Heart right ventricle (tissue), 16 donors: ENCODE results near the gene RPGRIP1L. TPM values are rescaled to one million over a fixed set of nuclear protein-coding genes. Genes with fewer than 3 reads are reported as not detected.

Source experiments
- ATAC-seq, 8 donors: fragments of 200-7000 bp; cut with Tn5 transposase; one replicate each; pipeline ENCODE4 v1.9.1; 2020; ENCODE audit warnings: mild to moderate bottlenecking in 8 of 8, moderate library complexity in 8 of 8, moderate number of reproducible peaks in 1 of 8
- DNase-seq, 2 donors: peaks; one replicate each; pipeline ENCODE4 v3.0.0-alpha.2; 2020
- H3K27ac ChIP-seq, 10 donors: fragments of 200-600 bp; sonication (generic) in 2 of 10; one replicate each; pipeline versions ENCODE4 v1.5.0 to v1.8.0; 2020 to 2022; ENCODE audit warnings: mild to moderate bottlenecking in 3 of 10
- H3K27me3 ChIP-seq, 7 donors: fragments of 200-600 bp; one replicate each; pipeline ENCODE4 v1.8.0; 2021 to 2022; ENCODE audit warnings: mild to moderate bottlenecking in 2 of 7
- H3K36me3 ChIP-seq, 9 donors: fragments of 200-600 bp; sonication (generic) in 1 of 9; one replicate each; pipeline versions ENCODE4 v1.5.0 to v1.8.0; 2020 to 2022; ENCODE audit warnings: mild to moderate bottlenecking in 2 of 9
- H3K4me1 ChIP-seq, 9 donors: fragments of 200-600 bp; sonication (generic) in 1 of 9; one replicate each; pipeline versions ENCODE4 v1.5.0 to v1.8.0; 2020 to 2022; ENCODE audit warnings: mild to moderate bottlenecking in 4 of 9
- H3K4me3 ChIP-seq, 10 donors: fragments of 200-600 bp; sonication (generic) in 2 of 10; one replicate each; pipeline versions ENCODE4 v1.5.0 to v1.8.0; 2020 to 2022; ENCODE audit warnings: mild to moderate bottlenecking in 7 of 10, moderate library complexity in 2 of 10
- H3K9me3 ChIP-seq, 11 donors: fragments of 200-600 bp in 10 of 11; sonication (generic) in 2 of 11; one replicate each; pipeline versions ENCODE4 v1.5.0 to v1.8.0; 2013 to 2022; ENCODE audit warnings: mild to moderate bottlenecking in 2 of 11, control low read depth in 1 of 11, moderate library complexity in 1 of 11
- WGBS, 2 donors: extraction: QIAGEN DNeasy Blood & Tissue Kit; methylation state at CpG; one replicate each; pipeline ENCODE4 v1.1.7; 2013; ENCODE audit warnings: inconsistent platforms in 1 of 2; 5-methylcytosine and 5-hydroxymethylcytosine counted together
- intact Hi-C, 10 donors: fragments of 100-400 bp; cut with DNase I; formaldehyde crosslinking; loops; one replicate each; pipeline versions ENCODE4 v1.11.1 to v1.14.2; 2022
- polyA plus RNA-seq, 2 donors: library from polyadenylated mRNA; stranded (reverse); fragments of 200-250 nt; gene quantifications; one replicate each; pipeline ENCODE4 v1.2.3, GENCODE V29; 2013
- total RNA-seq, 10 donors: library from RNA; stranded (reverse); fragmentation: NEBNext Ultra II Directional in 3 of 10; extraction: Animal tissue kit (Norgen Biotek cat#: 25700) in 3 of 10; gene quantifications; one replicate each; pipeline versions ENCODE4 v1.2.1 to v1.2.4, GENCODE V29; 2021 to 2023
- TF ChIP-seq, protein P1 (sequence below), 9 donors: fragments of 200-600 bp; sonication (generic) in 2 of 9; IDR thresholded peaks; one replicate each; pipeline versions ENCODE4 v1.5.0 to v1.8.0; 2021 to 2022; ENCODE audit warnings: antibody characterized with exemption in 9 of 9, mild to moderate bottlenecking in 5 of 9, moderate library complexity in 1 of 9
- donor health status: Arrhythmogenic right ventricular cardiomyopathy.
- donor health status: ischemic (EF 13 %, LVEDD 7.1; RV severe dilation, severe dysfunction).
- donor health status: healthy with polysubstance abuse.
- donor health status: DM: no; HTN: yes; CAD: no.
- donor health status: DM: no; HTN: no; CAD: no.
- donor health status: ischemic (EF 25% LVEDD 6.9; RV normal size, moderate dysfunction).
- donor health status: ischemic (EF 25% LVEDD 5.7; RV mildly dilated, moderate dysfunction).
- donor health status: healthy.
- donor health status: DM: yes; HTN: yes; CAD: no.
- donor health status: Ischemic cardiomyopathy.
- donor health status: ischemic (EF 35%, LVEDD 5.7; RV mildly dilated, moderate dysfunction).
- donor health status: nonischemic (EF 11% LVEDD 7.7; RV severe dilation, severe dysfunction).
- donor health status: DM: yes; HTN: yes; CAD: no.
- donor health status: PGD.
- donor health status: ischemic (EF 29% LVEDD 5.4; RV normal size, mild dysfunction).
- donor health status: nonischemic (EF 23%, LVEDD 6.1; RV moderate dilation, normal function).

RPGRIP1L gene
- total and polyA plus RNA-seq, 12 donors, result 0.96 to 3.7 (median 2.4) TPM

DNA sequence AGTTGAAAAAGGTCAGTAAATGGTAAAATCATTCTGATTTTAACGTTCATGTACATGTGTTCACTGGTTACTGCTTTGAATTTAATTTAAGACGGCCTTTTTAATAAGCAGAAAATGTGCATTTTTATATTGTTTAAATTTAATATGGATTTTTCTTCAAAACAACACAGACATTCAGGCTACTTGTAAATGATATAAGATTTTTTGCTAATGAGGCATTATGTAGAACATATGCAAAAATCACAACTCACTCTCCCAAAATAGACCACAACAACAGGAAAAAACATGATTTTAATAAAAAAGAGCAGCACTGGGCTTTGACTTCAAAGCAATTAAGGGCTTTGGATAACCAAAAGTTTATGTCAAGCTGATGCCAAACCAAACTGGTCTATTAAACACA is 22.3 kb downstream of the RPGRIP1L start:
- H3K9me3 ChIP-seq, result peaks cover 0 to 8% (median 0%) of the 10 kb centered on the region in 11 donors
- TF ChIP-seq, protein P1, sequence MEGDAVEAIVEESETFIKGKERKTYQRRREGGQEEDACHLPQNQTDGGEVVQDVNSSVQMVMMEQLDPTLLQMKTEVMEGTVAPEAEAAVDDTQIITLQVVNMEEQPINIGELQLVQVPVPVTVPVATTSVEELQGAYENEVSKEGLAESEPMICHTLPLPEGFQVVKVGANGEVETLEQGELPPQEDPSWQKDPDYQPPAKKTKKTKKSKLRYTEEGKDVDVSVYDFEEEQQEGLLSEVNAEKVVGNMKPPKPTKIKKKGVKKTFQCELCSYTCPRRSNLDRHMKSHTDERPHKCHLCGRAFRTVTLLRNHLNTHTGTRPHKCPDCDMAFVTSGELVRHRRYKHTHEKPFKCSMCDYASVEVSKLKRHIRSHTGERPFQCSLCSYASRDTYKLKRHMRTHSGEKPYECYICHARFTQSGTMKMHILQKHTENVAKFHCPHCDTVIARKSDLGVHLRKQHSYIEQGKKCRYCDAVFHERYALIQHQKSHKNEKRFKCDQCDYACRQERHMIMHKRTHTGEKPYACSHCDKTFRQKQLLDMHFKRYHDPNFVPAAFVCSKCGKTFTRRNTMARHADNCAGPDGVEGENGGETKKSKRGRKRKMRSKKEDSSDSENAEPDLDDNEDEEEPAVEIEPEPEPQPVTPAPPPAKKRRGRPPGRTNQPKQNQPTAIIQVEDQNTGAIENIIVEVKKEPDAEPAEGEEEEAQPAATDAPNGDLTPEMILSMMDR (IDR thresholded peaks at IDR 0.05), result no peak
- intact Hi-C loops, result no loop called here
- no peak overlapping the region for H3K27ac ChIP-seq
- ATAC-seq (no peak), DNase-seq (no peak)
- WGBS, 2 donors, result 71 to 75% methylated on average over 2 of the region's 2 CpGs
- H3K4me3 ChIP-seq, result no peak overlapping the region
- H3K27me3 ChIP-seq, result no peaks in the 10 kb centered on the region
- no peaks in the 10 kb centered on the region for H3K4me1 ChIP-seq
- peaks cover 0 to 20% (median 0%) of the 10 kb centered on the region in 9 donors for H3K36me3 ChIP-seq

DNA sequence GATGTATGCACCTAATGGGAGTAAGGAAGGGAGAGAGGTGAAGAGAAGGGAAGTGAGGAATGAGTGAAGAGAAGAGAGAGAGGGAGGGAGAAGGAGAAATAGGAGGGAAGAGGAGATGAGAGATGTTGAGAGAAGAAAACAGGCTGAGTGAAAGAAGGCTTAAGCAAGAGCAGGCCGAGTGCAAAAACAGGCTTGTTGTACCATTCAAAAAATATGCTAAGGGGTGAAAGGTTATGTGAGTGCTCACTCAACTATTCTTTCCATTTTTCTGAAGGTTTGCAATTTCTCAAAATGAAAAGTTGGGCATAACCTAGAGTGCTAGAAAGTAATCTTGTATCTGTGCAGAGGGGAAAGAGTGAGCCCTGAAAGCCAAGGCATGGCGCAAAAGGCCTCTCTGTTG is 22.9 kb downstream of the RPGRIP1L start:
- intact Hi-C loops, result no loop called here
- H3K4me3 ChIP-seq, result no peak overlapping the region
- no peaks in the 10 kb centered on the region for H3K27me3 ChIP-seq
- TF ChIP-seq, protein P1 (IDR thresholded peaks at IDR 0.05), result no peak
- peaks cover 0 to 8% (median 0%) of the 10 kb centered on the region in 11 donors for H3K9me3 ChIP-seq
- 95 to 96% methylated on average over 2 of the region's 2 CpGs for WGBS, 2 donors
- H3K4me1 ChIP-seq, result no peaks in the 10 kb centered on the region
- no peak for ATAC-seq
- H3K27ac ChIP-seq, result no peak overlapping the region
- H3K36me3 ChIP-seq, result peaks cover 0 to 20% (median 0%) of the 10 kb centered on the region in 9 donors
- DNase-seq, result no peak

DNA sequence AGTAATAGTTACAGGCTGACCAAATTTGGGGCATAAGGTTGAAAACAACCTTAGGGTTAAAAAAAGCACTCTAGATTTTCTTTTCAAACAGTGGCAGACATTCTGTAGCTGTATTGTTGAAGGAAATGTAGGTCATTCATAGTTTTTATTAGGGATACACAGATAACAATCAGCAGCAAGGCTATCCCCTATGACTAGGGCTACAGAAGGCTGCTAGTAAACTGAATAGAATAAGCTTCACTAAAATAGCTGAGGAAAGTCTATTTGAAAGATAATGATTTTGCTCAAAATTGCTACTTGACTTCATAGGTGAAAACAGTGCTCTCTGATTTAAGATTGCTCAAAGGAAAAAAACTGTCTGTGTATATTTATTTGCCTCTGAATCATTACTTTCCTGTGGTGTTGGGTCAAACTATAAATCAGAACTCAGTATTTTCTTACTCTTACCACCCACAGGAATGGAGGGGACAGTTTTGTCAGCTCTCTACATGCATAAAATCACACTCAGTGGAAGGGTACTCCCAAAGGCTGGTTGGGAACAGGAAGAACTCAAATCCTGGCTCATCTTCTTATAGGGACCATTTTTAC is 24.8 kb downstream of the RPGRIP1L start:
- TF ChIP-seq, protein P1 (IDR thresholded peaks at IDR 0.05), result no peak
- ATAC-seq (no peak), DNase-seq (no peak)
- Histone ChIP-seq H3K36me3 (peaks cover 0 to 7% (median 0%) of the 10 kb centered on the region in 9 donors), H3K4me3 (no peak overlapping the region), H3K4me1 (no peaks in the 10 kb centered on the region), H3K9me3 (no peaks in the 10 kb centered on the region), H3K27me3 (no peaks in the 10 kb centered on the region), H3K27ac (no peak overlapping the region)
- intact Hi-C loops, result no loop called here

DNA sequence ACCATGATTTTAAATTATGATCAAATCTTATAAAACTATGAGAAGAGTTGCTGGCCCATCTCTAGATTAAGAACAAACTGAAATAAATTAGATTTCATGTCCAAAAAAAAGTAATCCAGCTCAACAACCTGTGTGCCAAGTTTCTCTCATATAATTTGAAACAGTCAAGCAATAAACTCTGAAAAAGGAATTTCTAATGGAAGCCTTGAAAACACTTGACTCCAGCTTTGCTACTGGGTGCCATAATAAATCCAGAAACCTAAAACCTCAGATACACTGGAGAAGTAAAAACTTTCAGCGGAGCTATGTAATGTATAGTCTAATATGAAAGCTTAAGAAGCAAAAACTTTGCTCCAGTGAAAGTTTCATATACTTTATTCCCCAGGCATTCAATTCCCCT is 25.5 kb downstream of the RPGRIP1L start:
- DNase-seq (no peak), ATAC-seq (no peak)
- Histone ChIP-seq H3K4me3 (no peak overlapping the region), H3K27me3 (no peaks in the 10 kb centered on the region), H3K9me3 (no peaks in the 10 kb centered on the region), H3K4me1 (no peaks in the 10 kb centered on the region), H3K27ac (no peak overlapping the region), H3K36me3 (peaks cover 0 to 7% (median 0%) of the 10 kb centered on the region in 9 donors)
- intact Hi-C loops, result no loop called here
- TF ChIP-seq, protein P1 (IDR thresholded peaks at IDR 0.05), result no peak
- WGBS, 2 donors, result 95 to 98% methylated on average over 1 of the region's 1 CpG
